CD14-positive monocyte (primary cell): Measurements from ENCODE around the gene SYCE1. TPM values are rescaled to one million over a fixed set of nuclear protein-coding genes. Genes with fewer than 3 reads are reported as not detected.
"Not testable (repeated sequence)": the region's sequence is repeated elsewhere in the genome, so short reads cannot be mapped to it uniquely, and the experiment has no call there.

Experiments
- DNase-seq, 3 donors: peaks; one replicate each; pipeline ENCODE4 v3.0.0-alpha.2; 2011 to 2022
- H2AFZ ChIP-seq: 2 replicates; pipeline ENCODE4 v1.6.0; 2012; ENCODE audit warnings: mild to moderate bottlenecking, low read depth, low read length, inconsistent platforms; ENCODE audit not compliant: insufficient read depth, poor library complexity, severe bottlenecking
- H3K27ac ChIP-seq, 2 donors: 1 replicate in 1 of 2; 2 replicates in 1 of 2; pipeline ENCODE4 v1.5.1; 2012 to 2013; ENCODE audit warnings: low read length in 2 of 2, control low read depth in 1 of 2, inconsistent platforms in 1 of 2, low read depth in 1 of 2, mild to moderate bottlenecking in 1 of 2
- H3K27me3 ChIP-seq, 2 donors: one replicate each; pipeline versions ENCODE4 v1.6.0 to v1.6.1; 2011 to 2013; ENCODE audit warnings: low read length in 2 of 2; ENCODE audit not compliant: control insufficient read depth in 2 of 2, insufficient read depth in 2 of 2
- H3K36me3 ChIP-seq, 2 donors: replicated peaks in 1 of 2; 1 replicate in 1 of 2; 2 replicates in 1 of 2; pipeline versions ENCODE4 v1.5.1 to v1.6.1; 2012 to 2013; ENCODE audit warnings: low read length in 2 of 2, control low read depth in 1 of 2, inconsistent platforms in 1 of 2, mild to moderate bottlenecking in 1 of 2; ENCODE audit not compliant: insufficient read depth in 2 of 2, control insufficient read depth in 1 of 2
- H3K4me1 ChIP-seq, 2 donors: 1 replicate in 1 of 2; 2 replicates in 1 of 2; pipeline versions ENCODE4 v1.5.1 to v1.6.1; 2012 to 2013; ENCODE audit warnings: low read length in 2 of 2, control low read depth in 1 of 2, inconsistent platforms in 1 of 2, mild to moderate bottlenecking in 1 of 2, moderate library complexity in 1 of 2; ENCODE audit not compliant: insufficient read depth in 2 of 2, control insufficient read depth in 1 of 2
- H3K4me2 ChIP-seq: replicated peaks from 2 replicates; pipeline ENCODE3; 2012; ENCODE audit warnings: low read length, moderate library complexity, mild to moderate bottlenecking; ENCODE audit not compliant: poor library complexity, severe bottlenecking; ENCODE audit errors: extremely low read depth
- H3K4me3 ChIP-seq, 3 experiments: fragments of 200-600 bp in 1 of 3; sonication (generic) in 1 of 3; replicated peaks in 1 of 3; 1 replicate in 2 of 3; 2 replicates in 1 of 3; pipeline ENCODE4 v1.5.1; 2011 to 2013; ENCODE audit warnings: low read length in 3 of 3, mild to moderate bottlenecking in 3 of 3, control low read depth in 2 of 3, low read depth in 2 of 3, inconsistent platforms in 1 of 3, moderate library complexity in 1 of 3
- H3K79me2 ChIP-seq: 2 replicates; pipeline ENCODE4 v1.6.0; 2012; ENCODE audit warnings: mild to moderate bottlenecking, control low read depth, inconsistent platforms, low read length, moderate library complexity; ENCODE audit not compliant: insufficient read depth
- H3K9ac ChIP-seq: 2 replicates; pipeline ENCODE4 v1.6.0; 2017; ENCODE audit warnings: low read length, mild to moderate bottlenecking; ENCODE audit not compliant: insufficient read depth, poor library complexity, severe bottlenecking
- H3K9me3 ChIP-seq, 2 donors: replicated peaks in 1 of 2; 1 replicate in 1 of 2; 2 replicates in 1 of 2; pipeline versions ENCODE4 v1.5.1 to v1.6.1; 2012 to 2013; ENCODE audit warnings: low read length in 2 of 2, control low read depth in 1 of 2; ENCODE audit not compliant: control insufficient read depth in 1 of 2, insufficient read depth in 1 of 2
- H4K20me1 ChIP-seq: 2 replicates; pipeline ENCODE4 v1.6.0; 2012; ENCODE audit warnings: mild to moderate bottlenecking, low read length, control low read depth, moderate library complexity; ENCODE audit not compliant: insufficient read depth
- H3K27ac Mint-ChIP-seq, 7 donors: one replicate each; pipeline ENCODE4 v1.8.0; 2020; ENCODE audit warnings: mild to moderate bottlenecking in 7 of 7, mixed read lengths in 7 of 7, moderate library complexity in 6 of 7, inconsistent platforms in 2 of 7
- H3K27me3 Mint-ChIP-seq, 3 donors: one replicate each; pipeline ENCODE4 v1.8.0; 2021 to 2022; ENCODE audit warnings: low read depth in 3 of 3, mild to moderate bottlenecking in 3 of 3, mixed read lengths in 3 of 3, moderate library complexity in 3 of 3, inconsistent platforms in 1 of 3
- H3K36me3 Mint-ChIP-seq, 2 donors: one replicate each; pipeline ENCODE4 v1.8.0; 2020; ENCODE audit warnings: mixed read lengths in 2 of 2, inconsistent platforms in 1 of 2, mild to moderate bottlenecking in 1 of 2
- H3K4me1 Mint-ChIP-seq: one replicate; pipeline ENCODE4 v1.8.0; 2020; ENCODE audit warnings: mild to moderate bottlenecking, mixed read lengths
- H3K4me3 Mint-ChIP-seq, 2 donors: one replicate each; pipeline ENCODE4 v1.8.0; 2020; ENCODE audit warnings: mild to moderate bottlenecking in 2 of 2, mixed read lengths in 2 of 2, moderate library complexity in 1 of 2
- H3K9me3 Mint-ChIP-seq, 7 donors: one replicate each; pipeline ENCODE4 v1.8.0; 2020 to 2022; ENCODE audit warnings: mixed read lengths in 7 of 7, mild to moderate bottlenecking in 6 of 7, moderate library complexity in 6 of 7, inconsistent platforms in 2 of 7
- WGBS: methylation state at CpG from one replicate; pipeline ENCODE4 v1.1.5; 2013; ENCODE audit warnings: missing lambda C conversion rate; ENCODE audit not compliant: insufficient coverage; 5-methylcytosine and 5-hydroxymethylcytosine counted together
- intact Hi-C, 2 donors: fragments of 100-400 bp; cut with micrococcal nuclease; formaldehyde crosslinking; loops; one replicate each; pipeline versions ENCODE4 v1.15.0 to v1.15.1; 2023
- polyA plus RNA-seq, 3 donors: library from polyadenylated mRNA; depleted of rRNA in 1 of 3; unstranded in 2 of 3; stranded (reverse) in 1 of 3; fragments of 300-500 nt in 2 of 3; fragments of >200 nt in 1 of 3; fragmentation: Illumina TruSeq in 2 of 3; gene quantifications; 1 replicate in 2 of 3; 2 replicates in 1 of 3; pipeline ENCODE4 v1.2.3, GENCODE V29; 2012 to 2021
- TF ChIP-seq, protein P1 (sequence below): fragments of 200-600 bp; IDR thresholded peaks from one replicate; pipeline ENCODE4 v1.8.0; 2022; ENCODE audit warnings: antibody characterized with exemption, mild to moderate bottlenecking

Gene SYCE1
- polyA plus RNA-seq, 3 donors, result 0.12 TPM; not detected in 2

DNA sequence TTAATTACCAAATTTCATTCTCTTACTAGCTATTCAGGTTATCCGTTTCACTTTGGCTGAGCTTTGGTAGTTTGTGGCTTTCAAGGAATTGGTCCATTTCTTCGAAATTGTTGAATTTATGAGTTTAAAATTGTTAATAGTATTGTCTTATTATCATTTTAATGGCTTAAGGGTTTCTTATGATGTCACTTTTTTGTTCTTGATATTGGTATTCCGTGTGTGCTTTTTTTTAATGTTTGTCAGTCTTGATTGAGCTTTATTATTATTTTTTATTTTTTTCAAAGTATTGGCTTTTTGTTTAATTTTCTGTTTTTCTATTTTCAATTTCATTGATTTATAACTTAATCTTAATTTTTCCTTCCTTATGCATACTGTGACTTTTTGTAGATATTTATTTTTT lies 35.3 kb upstream of the SYCE1 start:
- Mint-ChIP-seq H3K4me1 (peaks cover 9% of the 10 kb centered on the region), H3K9me3 (peaks cover 5 to 11% (median 7%) of the 10 kb centered on the region in 7 donors), H3K27me3 (peaks cover 11 to 28% (median 14%) of the 10 kb centered on the region in 3 donors), H3K36me3 (no peaks in the 10 kb centered on the region), H3K4me3 (no peak overlapping the region), H3K27ac (no peak overlapping the region)
- TF ChIP-seq, protein P1, sequence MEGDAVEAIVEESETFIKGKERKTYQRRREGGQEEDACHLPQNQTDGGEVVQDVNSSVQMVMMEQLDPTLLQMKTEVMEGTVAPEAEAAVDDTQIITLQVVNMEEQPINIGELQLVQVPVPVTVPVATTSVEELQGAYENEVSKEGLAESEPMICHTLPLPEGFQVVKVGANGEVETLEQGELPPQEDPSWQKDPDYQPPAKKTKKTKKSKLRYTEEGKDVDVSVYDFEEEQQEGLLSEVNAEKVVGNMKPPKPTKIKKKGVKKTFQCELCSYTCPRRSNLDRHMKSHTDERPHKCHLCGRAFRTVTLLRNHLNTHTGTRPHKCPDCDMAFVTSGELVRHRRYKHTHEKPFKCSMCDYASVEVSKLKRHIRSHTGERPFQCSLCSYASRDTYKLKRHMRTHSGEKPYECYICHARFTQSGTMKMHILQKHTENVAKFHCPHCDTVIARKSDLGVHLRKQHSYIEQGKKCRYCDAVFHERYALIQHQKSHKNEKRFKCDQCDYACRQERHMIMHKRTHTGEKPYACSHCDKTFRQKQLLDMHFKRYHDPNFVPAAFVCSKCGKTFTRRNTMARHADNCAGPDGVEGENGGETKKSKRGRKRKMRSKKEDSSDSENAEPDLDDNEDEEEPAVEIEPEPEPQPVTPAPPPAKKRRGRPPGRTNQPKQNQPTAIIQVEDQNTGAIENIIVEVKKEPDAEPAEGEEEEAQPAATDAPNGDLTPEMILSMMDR, result no peak
- Histone ChIP-seq H3K4me2 (no peak overlapping the region), H3K9ac (no peak overlapping the region), H3K4me1 (peaks cover 0 to 2% of the 10 kb centered on the region in 2 donors), H2AFZ (no peak overlapping the region), H3K27ac (no peak overlapping the region), H4K20me1 (no peaks in the 10 kb centered on the region), H3K4me3 (no peak overlapping the region), H3K27me3 (no peaks in the 10 kb centered on the region), H3K9me3 (peaks cover 0 to 6% of the 10 kb centered on the region in 2 donors), H3K79me2 (no peaks in the 10 kb centered on the region), H3K36me3 (no peaks in the 10 kb centered on the region)
- DNase-seq, result no peak
- no CpG with 5 or more reads among the region's 3 CpGs for WGBS
- intact Hi-C loops, result no loop called here

- H3K4me1 ChIP-seq, H3K27ac ChIP-seq, H3K36me3 ChIP-seq, H3K4me1 Mint-ChIP-seq, H3K9me3 ChIP-seq, H3K36me3 Mint-ChIP-seq, H3K27me3 ChIP-seq, H3K4me2 ChIP-seq, intact Hi-C loops, H3K27ac Mint-ChIP-seq, H3K4me3 ChIP-seq, DNase-seq, H4K20me1 ChIP-seq, H3K79me2 ChIP-seq, H2AFZ ChIP-seq, H3K9ac ChIP-seq: not testable (repeated sequence)
- Mint-ChIP-seq H3K9me3 (peaks cover 5 to 11% (median 7%) of the 10 kb centered on the region in 7 donors), H3K27me3 (peaks cover 11 to 28% (median 14%) of the 10 kb centered on the region in 3 donors), H3K4me3 (peak overlapping the region in 1 of 2 donors; percentile 6)
- 19% methylated on average over 3 of the region's 8 CpGs for WGBS
These were observed 34.5 kb upstream of the SYCE1 start for GRCh38 chr10:133599869-133600268.
